Mononuclear cell (primary cell): ENCODE measurements around the gene GPX7. TPM values are rescaled to one million over a fixed set of nuclear protein-coding genes. Genes with fewer than 3 reads are reported as not detected.
"Not testable (repeated sequence)": the region's sequence is repeated elsewhere in the genome, so short reads cannot be mapped to it uniquely, and the experiment has no call there.

Experiments
- H3K27me3 ChIP-seq: 2 replicates; pipeline ENCODE4 v1.6.0; 2011; ENCODE audit warnings: low read length, control low read depth; ENCODE audit not compliant: insufficient read depth
- H3K4me1 ChIP-seq: 2 replicates; pipeline ENCODE4 v1.5.1; 2011; ENCODE audit warnings: mild to moderate bottlenecking, low read length, control low read depth; ENCODE audit not compliant: insufficient read depth
- H3K4me3 ChIP-seq: 2 replicates; pipeline ENCODE4 v1.5.1; 2011; ENCODE audit warnings: mild to moderate bottlenecking, low read length, moderate library complexity
- H3K9me3 ChIP-seq: 2 replicates; pipeline ENCODE4 v1.5.1; 2011; ENCODE audit warnings: low read depth, mild to moderate bottlenecking, control low read depth, low read length
- total RNA-seq: library from RNA; depleted of rRNA; stranded (reverse); fragments of >200 nt; gene quantifications from one replicate; pipeline ENCODE4 v1.2.3, GENCODE V29; 2012

The GPX7 gene
- total RNA-seq, 1 donor = 13.0 TPM

DNA sequence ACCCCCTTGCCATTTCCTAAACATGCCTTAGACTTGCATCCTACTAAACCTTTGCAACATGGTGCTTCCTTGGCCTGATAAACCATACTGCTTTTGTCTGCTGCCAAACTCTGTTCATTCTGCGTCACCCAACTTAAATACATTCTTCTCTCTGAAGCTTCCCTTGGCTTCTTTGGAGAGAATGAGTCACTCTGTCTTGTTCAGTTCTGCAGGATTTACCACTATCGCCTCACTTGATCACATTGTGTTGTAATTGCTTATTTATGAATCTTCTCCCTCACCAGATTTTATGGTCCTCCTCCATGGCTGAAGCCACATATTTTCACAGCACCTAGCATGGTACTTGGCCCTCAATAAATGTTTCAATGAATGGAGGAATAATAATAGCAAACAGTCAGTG is 27.6 kb upstream of the GPX7 start:
- Histone ChIP-seq H3K4me1 (peaks cover 12% of the 10 kb centered on the region), H3K4me3 (no peak overlapping the region), H3K9me3 (no peaks in the 10 kb centered on the region), H3K27me3 (no peaks in the 10 kb centered on the region)

DNA sequence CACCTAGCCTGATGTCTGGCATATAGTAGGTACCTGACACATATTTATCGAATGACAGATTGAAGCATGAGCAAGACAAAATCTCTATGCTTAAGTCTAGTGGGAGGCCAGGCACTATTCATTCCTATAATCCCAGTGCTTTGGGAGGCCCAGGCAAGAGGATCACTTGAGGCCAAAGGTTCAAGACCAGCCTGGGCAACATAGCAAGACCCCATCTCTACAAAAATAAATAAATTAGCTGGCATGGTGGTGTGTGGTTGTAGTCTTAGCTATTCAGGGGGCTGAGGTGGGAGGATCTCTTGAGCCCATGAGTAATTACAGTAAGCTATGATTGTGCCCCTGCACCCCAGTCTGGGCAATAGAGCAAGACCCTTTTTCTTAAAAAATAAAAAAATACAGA is 26.1 kb upstream of the GPX7 start:
- Histone ChIP-seq H3K27me3 (no peaks in the 10 kb centered on the region), H3K9me3 (no peaks in the 10 kb centered on the region), H3K4me1 (peaks cover 5% of the 10 kb centered on the region), H3K4me3 (no peak overlapping the region)

- not testable (repeated sequence) for H3K4me1 ChIP-seq, H3K9me3 ChIP-seq, H3K27me3 ChIP-seq, H3K4me3 ChIP-seq
Observed at GRCh38 chr1:52578066-52578465, 24.1 kb upstream of the GPX7 start.

DNA sequence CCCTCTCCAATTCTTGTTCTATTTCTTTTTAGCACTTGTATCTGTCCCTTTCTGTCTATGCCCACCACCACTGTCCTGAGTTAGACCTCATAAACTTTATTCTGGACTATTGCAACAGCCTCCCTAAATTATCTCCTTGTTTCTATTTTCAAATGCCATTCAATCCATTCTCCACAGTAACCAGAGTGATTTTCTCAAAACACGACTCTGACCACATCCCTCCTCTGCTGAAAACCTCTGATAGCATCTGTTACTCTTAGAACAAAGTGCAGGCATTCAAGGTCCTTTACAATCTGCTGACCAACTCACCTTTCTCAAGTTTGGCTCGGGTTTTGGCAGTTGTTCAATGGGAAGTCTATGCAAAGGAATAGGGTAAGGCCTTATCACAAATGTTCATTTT is 22.8 kb upstream of the GPX7 start:
- H3K4me3 ChIP-seq = no peak overlapping the region

DNA sequence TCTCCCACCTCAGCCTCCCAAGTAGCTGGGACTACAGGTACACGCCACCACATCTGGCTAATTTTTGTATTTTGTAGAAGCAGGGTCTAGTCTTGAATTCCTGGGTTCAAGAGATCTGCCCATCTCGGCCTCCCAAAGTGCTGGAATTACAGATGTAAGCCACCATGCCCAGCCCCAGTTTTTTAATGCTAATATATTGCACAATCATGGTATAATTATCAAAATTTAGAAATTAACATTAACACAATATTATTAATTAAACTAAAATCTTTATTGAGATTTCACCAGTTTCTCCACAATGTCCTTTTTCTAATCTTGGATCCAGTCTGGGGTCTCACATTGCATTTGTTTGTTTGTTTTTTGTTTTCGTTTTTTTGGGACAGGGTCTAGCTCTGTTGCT is 21.9 kb upstream of the GPX7 start:
- Histone ChIP-seq H3K9me3 (no peaks in the 10 kb centered on the region), H3K4me1 (no peaks in the 10 kb centered on the region), H3K4me3 (no peak overlapping the region), H3K27me3 (no peaks in the 10 kb centered on the region)

More for the DNA sequence above, 22.8 kb upstream of the GPX7 start:
- H3K27me3 ChIP-seq = no peaks in the 10 kb centered on the region
- H3K4me1 ChIP-seq = no peaks in the 10 kb centered on the region
- no peaks in the 10 kb centered on the region for H3K9me3 ChIP-seq

- Histone ChIP-seq H3K4me3 (no peak overlapping the region), H3K4me1 (no peaks in the 10 kb centered on the region), H3K9me3 (no peaks in the 10 kb centered on the region), H3K27me3 (no peaks in the 10 kb centered on the region)
Observed at GRCh38 chr1:52582116-52582696, 20.0 kb upstream of the GPX7 start.

DNA sequence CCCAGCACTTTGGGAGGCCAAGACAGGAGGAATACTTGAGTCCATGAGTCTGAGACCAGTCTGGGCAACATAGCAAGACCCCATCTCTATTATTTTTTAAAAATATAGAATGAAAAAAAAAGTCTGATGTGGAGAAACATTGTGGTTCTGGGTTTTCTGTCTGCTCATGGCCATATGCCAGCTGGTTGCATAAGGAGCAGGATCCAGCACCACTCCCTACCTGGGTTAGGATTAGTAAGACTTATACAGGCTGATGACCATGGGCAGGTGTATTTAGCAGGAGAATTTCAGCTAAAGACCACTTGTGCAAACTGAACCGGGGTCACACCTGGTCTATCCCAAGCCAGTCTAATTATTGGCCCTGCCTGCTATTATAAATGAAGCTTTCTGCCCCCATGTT is 16.7 kb upstream of the GPX7 start:
- no peaks in the 10 kb centered on the region for H3K9me3 ChIP-seq
- peaks cover 13% of the 10 kb centered on the region for H3K4me1 ChIP-seq
- H3K4me3 ChIP-seq = no peak overlapping the region
- H3K27me3 ChIP-seq = no peaks in the 10 kb centered on the region

DNA sequence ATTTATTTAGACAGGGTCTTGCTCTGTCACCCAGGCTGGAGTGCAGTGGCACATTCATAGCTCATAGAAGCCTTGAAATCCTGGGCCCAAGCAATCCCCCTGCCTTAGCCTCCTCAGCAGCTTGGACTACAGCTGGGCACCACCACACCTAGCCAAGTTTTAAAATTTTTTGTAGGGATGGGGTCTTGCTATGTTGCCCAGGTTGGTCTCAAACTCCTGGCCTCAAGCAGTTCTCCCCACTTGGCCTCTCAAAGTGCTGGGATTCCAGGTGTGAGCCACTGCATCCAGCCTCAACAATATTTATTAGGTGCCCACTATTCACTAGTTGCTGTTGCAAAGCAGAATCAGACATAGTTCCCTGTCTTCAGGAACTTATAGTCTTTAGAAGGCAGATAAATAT is 14.1 kb upstream of the GPX7 start:
- no peaks in the 10 kb centered on the region for H3K9me3 ChIP-seq
- no peaks in the 10 kb centered on the region for H3K27me3 ChIP-seq
- H3K4me1 ChIP-seq = peaks cover 13% of the 10 kb centered on the region
- H3K4me3 ChIP-seq = no peak overlapping the region

- Histone ChIP-seq H3K4me3 (no peak overlapping the region), H3K9me3 (no peaks in the 10 kb centered on the region), H3K4me1 (peaks cover 13% of the 10 kb centered on the region), H3K27me3 (no peaks in the 10 kb centered on the region)
Observed at GRCh38 chr1:52588535-52588934, 13.6 kb upstream of the GPX7 start.

GRCh38 chr1:52590266-52590665 is 11.9 kb upstream of the GPX7 start:
- Histone ChIP-seq H3K9me3 (no peaks in the 10 kb centered on the region), H3K27me3 (no peaks in the 10 kb centered on the region), H3K4me3 (no peak overlapping the region), H3K4me1 (peaks cover 17% of the 10 kb centered on the region)

DNA sequence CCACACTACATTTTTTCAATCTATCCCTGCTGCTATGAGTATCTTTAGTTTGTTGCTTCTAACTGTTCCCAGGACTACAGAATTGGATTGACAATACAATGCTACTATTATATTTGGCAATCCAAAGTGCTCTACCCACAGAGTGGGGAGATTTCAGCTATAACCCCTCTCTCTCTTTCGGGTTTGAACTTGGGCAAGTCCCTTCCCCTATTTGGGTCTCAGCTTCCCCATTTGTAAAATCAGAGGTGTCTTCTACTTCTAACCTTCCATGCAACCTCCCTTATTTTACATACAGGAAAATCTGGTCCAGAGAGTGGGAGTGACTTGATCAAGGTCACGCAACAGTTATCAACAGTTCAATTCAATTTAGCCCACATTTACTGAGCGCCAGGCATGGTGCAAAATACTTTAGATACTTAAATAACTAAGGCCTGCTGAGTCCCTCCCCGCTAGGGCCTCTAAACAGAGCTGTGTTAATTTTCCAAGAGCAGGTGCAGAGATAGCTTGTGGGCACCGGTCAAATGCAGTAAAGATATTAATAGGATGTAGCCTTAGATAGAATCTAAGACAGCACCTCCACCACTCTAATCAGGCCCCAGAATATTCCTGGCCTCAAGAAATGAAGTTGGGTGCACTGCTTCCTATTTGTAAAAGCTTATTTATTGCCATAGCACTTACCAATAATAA is 9.4 kb upstream of the GPX7 start:
- Histone ChIP-seq H3K4me3 (no peak overlapping the region), H3K4me1 (peaks cover 17% of the 10 kb centered on the region), H3K9me3 (no peaks in the 10 kb centered on the region), H3K27me3 (no peaks in the 10 kb centered on the region)

- peaks cover 10% of the 10 kb centered on the region for H3K4me1 ChIP-seq
- no peaks in the 10 kb centered on the region for H3K9me3 ChIP-seq
- no peaks in the 10 kb centered on the region for H3K27me3 ChIP-seq
- H3K4me3 ChIP-seq = no peak overlapping the region
Observed at GRCh38 chr1:52593495-52593894, 8.7 kb upstream of the GPX7 start.

DNA sequence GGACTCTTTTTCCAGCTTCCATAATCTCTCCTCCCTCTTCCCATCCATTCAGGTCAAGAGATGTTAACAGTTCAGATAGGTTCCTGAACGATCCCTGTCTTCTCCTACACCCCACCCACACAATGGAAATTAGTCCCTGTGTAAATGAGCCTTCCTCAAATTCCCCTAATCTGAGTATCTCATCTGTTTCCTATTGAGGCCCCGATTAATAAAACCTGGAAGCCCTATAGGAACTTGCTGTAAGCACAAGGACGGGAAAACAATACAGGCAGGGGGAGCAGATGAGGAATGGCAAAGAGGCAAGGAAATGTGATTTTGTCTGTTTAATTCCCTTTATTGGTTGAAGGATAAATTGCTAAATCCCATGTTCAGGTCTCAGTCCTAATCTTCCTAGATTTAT is 7.1 kb upstream of the GPX7 start:
- no peaks in the 10 kb centered on the region for H3K27me3 ChIP-seq
- H3K9me3 ChIP-seq = no peaks in the 10 kb centered on the region
- peaks cover 4% of the 10 kb centered on the region for H3K4me1 ChIP-seq
- no peak overlapping the region for H3K4me3 ChIP-seq

- Histone ChIP-seq H3K9me3 (no peaks in the 10 kb centered on the region), H3K27me3 (no peaks in the 10 kb centered on the region), H3K4me1 (peaks cover 17% of the 10 kb centered on the region), H3K4me3 (no peak overlapping the region)
Observed at GRCh38 chr1:52597912-52598311, 4.3 kb upstream of the GPX7 start.

DNA sequence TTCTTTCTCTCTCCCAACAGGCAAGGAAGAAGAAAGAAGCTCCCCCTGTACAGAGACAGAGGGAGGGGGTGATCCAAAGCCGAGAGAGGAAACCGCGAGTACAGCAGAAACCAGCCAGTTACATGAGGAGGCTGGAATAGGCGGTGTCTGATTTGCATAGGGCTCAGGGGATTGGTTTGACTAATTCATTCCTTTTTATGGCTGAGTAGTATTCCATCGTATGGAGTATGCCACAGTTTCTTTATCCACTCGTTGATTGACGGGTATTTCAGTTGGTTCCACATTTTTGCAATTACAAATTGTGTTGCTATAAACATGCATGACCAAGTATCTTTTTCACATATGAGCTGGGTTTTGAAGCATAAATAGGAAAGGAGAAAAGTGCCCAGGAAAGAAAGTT is 3.4 kb upstream of the GPX7 start:
- Histone ChIP-seq H3K9me3 (no peaks in the 10 kb centered on the region), H3K4me1 (peaks cover 24% of the 10 kb centered on the region), H3K27me3 (no peaks in the 10 kb centered on the region), H3K4me3 (no peak overlapping the region)

DNA sequence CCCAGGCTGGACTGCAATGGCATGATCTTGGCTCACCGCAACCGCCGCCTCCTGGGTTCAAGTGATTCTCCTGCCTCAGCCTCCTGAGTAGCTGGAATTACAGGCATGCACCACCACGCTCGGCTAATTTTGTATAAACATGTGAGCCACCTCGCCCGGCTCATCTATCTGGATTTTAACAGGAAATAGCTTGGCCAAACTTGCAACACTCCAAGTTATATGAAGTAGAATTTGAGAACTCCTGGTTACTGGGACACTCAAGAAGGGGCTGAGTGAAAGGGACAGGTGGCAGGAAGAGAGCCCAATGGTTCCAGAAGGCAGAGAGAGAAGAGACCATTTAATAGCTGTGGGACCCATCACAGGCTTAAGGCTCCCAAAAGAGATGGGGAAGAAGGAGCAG is 2.9 kb upstream of the GPX7 start:
- H3K4me3 ChIP-seq = no peak overlapping the region
- H3K27me3 ChIP-seq = no peaks in the 10 kb centered on the region

More for the DNA sequence above, 2.9 kb upstream of the GPX7 start:
- peaks cover 26% of the 10 kb centered on the region for H3K4me1 ChIP-seq
- H3K9me3 ChIP-seq = no peaks in the 10 kb centered on the region
